ENCODE data around the gene PPP6R1. TPM values are rescaled to one million over a fixed set of nuclear protein-coding genes. Genes with fewer than 3 reads are reported as not detected.

Gene PPP6R1
- total RNA-seq, 2 donors from 2014 or later = 260 to 492 TPM

DNA sequence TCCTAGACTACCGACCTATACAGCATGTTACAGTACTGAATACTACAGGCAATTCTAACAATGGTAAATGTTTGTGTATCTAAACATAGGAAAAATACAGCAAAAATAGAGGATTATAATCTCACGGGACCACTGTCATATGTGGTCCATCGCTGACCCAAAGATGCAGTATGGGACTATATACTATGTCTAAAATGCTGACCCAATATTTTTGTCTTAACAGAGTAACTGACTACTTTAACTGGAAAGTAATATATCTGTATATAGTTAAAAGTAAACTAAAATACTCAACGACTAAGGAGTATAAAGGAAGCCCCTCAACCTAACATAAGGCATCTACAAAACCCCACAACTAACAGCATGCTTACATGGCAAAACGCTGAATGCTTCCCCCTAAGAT is 25.8 kb downstream of the PPP6R1 start:
- Mint-ChIP-seq H3K27ac (no peak overlapping the region), H3K4me1 (ENCODE audit: low read depth in 2 of 2) (peaks cover 8 to 14% of the 10 kb centered on the region in 2 donors), H3K4me3 (no peak overlapping the region), H3K27me3 (no peaks in the 10 kb centered on the region), H3K36me3 (peaks cover 30% of the 10 kb centered on the region), H3K9me3 (no peaks in the 10 kb centered on the region)
- no peak for ATAC-seq
- DNase-seq (ENCODE audit: low spot score) = peak; percentile 2

DNA sequence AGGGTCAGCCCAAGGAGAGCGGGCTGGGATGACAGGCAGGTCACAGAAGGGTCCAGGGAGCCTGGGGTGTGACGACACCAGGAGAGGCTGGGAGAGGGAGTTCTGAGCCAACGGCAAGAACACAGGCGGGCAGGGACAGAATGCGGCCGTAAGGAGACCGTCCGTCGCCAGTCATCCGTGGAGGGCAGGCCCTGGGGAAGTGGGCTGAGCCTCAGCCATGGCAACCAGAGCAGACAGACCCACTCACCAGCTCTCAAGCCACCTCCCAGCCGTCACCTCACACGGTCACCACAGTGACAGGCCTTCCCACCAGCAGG is 26.6 kb downstream of the PPP6R1 start:
- Mint-ChIP-seq H3K4me3 (no peak overlapping the region), H3K27me3 (no peaks in the 10 kb centered on the region), H3K4me1 (ENCODE audit: low read depth in 2 of 2) (peaks cover 8 to 14% of the 10 kb centered on the region in 2 donors), H3K27ac (no peak overlapping the region), H3K9me3 (no peaks in the 10 kb centered on the region), H3K36me3 (peaks cover 30% of the 10 kb centered on the region)
- DNase-seq (ENCODE audit: low spot score) (no peak), ATAC-seq (no peak)

DNA sequence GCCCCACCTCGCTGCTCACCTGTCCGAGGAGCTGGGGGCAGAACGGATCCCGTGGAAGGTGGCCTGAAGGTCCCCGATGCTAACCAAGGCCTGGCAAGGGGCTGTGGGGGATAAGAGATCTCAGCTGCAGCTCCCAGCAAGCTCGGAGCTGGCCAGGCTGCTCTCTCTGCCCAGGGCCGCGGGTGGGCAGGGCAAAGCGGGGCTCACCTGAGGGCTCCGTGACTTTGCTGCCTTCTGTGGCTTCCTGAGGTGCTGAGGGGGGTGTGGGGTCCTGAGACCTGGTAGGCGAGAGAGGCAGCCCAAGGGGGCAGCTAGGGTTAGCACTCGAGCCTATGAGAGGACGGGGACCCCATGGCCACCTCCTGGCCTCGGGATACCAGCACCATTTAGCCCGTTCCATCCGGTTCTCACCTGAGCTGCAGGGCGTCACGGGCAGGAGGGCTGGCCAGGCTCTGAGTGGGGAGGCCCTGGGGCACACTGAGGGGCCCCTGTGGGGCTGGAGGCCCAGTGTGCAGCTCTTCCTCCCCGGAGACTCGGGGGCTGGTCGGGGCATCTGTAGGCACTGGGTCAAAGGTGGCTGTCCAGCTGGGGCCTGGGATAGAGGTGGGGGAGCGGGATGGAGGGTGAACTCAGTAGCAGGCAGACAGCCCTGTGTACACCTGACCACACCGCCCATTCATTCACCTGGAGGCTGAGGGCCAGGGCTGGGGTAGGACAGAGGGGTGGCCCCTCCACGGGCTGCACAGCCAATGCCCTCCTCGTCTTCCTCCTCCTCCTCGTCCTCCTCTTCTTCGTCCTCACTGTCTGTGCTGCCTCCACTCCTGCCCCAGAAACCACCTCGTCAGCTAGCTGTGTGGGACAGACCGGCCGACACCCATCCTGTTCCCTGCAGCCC is 27.2 kb downstream of the PPP6R1 start:
- Mint-ChIP-seq H3K4me1 (ENCODE audit: low read depth in 2 of 2) (peaks cover 8 to 15% of the 10 kb centered on the region in 2 donors), H3K4me3 (no peak overlapping the region), H3K27ac (no peak overlapping the region), H3K36me3 (peaks cover 26% of the 10 kb centered on the region), H3K9me3 (no peaks in the 10 kb centered on the region), H3K27me3 (no peaks in the 10 kb centered on the region)
- ATAC-seq (no peak), DNase-seq (ENCODE audit: low spot score) (peak; percentile 39)

DNA sequence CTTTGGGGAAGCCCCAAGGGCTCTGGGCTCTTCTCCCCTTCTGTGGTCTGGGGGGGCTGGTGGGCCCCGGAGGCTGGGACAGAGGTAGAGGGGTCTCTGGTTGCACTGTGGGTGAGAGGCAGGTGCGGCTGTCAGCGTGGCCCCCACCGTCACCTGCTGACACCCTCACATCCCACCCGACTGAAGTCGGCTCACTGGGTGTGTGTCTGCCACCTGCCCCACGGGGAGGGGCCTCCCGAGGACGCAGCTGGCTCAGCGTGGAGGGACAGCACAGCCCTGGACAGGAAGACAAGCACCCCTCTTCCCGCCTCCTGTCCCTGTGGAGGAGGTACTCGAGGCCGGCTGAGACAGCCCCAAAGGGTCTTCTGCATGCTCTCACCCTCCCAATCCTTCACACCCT is 28.0 kb downstream of the PPP6R1 start:
- DNase-seq (ENCODE audit: low spot score) = peak; percentile 40
- H3K4me1 Mint-ChIP-seq (ENCODE audit: low read depth in 2 of 2) = peaks cover 8 to 14% of the 10 kb centered on the region in 2 donors
- H3K36me3 Mint-ChIP-seq = peaks cover 19% of the 10 kb centered on the region
- no peak for ATAC-seq
- no peaks in the 10 kb centered on the region for H3K9me3 Mint-ChIP-seq
- no peak overlapping the region for H3K27ac Mint-ChIP-seq
- no peak overlapping the region for H3K4me3 Mint-ChIP-seq
- no peaks in the 10 kb centered on the region for H3K27me3 Mint-ChIP-seq

DNA sequence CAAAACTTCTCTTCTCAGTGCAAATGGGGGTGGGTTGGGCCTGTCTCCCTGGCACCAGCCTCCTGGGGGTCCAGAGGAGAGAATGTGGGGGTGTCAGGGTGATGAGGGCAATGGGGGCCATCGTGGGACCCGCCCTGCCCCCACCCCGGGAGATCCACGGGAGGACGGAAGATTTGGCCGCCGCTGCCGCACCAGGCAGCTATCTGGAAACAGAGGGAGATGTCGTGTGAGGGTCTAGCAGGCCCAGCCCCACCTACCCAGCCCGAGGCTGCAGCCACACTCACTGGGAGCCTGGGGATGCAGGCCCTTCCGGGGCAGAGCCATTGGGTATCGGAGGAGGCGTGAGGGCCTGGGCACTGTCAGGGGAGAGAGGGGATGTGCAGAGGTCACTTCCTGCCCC is 28.5 kb downstream of the PPP6R1 start:
- ATAC-seq = no peak
- DNase-seq (ENCODE audit: low spot score) = peak; percentile 31
- peaks cover 8 to 18% of the 10 kb centered on the region in 2 donors for H3K4me1 Mint-ChIP-seq (ENCODE audit: low read depth in 2 of 2)
- no peak overlapping the region for H3K4me3 Mint-ChIP-seq
- no peak overlapping the region for H3K27ac Mint-ChIP-seq
- H3K27me3 Mint-ChIP-seq = no peaks in the 10 kb centered on the region
- H3K36me3 Mint-ChIP-seq = peaks cover 19% of the 10 kb centered on the region
- no peaks in the 10 kb centered on the region for H3K9me3 Mint-ChIP-seq

DNA sequence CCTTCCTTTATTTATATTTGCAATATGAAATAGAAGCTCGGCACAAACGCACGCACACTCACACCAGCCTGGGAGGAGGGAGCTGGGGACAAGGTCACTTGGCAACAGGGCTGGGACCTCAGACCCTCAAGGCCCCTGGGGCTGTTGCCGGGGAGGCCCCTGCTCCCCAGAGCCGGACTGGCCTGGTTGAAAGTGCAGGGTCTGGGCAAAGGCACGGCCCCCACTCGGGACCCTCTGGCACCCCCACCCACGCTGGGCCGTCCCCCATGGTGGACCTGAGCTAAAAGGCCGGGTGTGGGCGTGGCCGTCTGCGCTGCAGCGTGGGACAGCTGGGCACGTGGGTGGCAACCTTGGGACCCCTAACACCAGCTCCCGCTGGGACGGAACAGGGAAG is 29.0 kb downstream of the PPP6R1 start:
- H3K36me3 Mint-ChIP-seq = peaks cover 14% of the 10 kb centered on the region
- DNase-seq (ENCODE audit: low spot score) = peak; percentile 58
- ATAC-seq = no peak

DNA sequence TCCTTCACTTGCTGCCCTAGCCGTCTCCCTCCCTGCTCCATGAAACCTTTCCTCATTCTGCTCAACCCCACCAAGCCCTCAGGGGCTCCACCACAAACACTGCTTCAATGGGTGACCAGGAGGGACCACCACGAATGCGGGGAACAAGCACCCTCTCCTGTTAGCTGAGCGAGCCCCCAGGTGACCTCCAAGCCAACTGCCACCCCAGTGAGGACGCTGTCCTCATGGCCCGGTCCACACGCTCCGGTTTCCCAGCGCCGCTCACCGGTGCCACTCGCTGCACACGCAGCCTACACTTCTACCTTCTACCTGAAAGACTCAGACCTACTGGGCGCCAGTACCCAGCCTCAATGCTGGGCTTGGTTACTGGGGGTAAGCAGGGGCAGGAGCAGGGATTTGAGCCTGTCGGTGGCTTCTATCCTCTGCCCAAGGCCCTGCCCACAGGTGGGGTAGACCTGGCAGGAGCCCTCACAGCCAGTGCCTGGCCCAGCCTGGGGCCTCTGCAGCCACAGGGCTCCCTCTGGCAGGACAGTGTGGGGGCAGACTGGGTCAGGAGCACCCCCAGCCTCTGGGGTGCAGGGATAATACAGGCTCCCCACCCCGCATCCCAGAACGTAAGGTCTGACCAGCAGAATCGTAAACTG is 29.6 kb downstream of the PPP6R1 start:
- no peak overlapping the region for H3K4me3 Mint-ChIP-seq
- ATAC-seq (no peak), DNase-seq (ENCODE audit: low spot score) (no peak)
- H3K36me3 Mint-ChIP-seq = peaks cover 9% of the 10 kb centered on the region
- H3K27me3 Mint-ChIP-seq = no peaks in the 10 kb centered on the region
- H3K4me1 Mint-ChIP-seq (ENCODE audit: low read depth in 2 of 2) = peaks cover 3 to 12% of the 10 kb centered on the region in 2 donors
- peak overlapping the region in 1 of 2 donors; percentile 63 for H3K27ac Mint-ChIP-seq
- no peaks in the 10 kb centered on the region for H3K9me3 Mint-ChIP-seq

More for the DNA sequence above, 29.0 kb downstream of the PPP6R1 start:
- Mint-ChIP-seq H3K9me3 (no peaks in the 10 kb centered on the region), H3K4me1 (ENCODE audit: low read depth in 2 of 2) (peaks cover 8 to 16% of the 10 kb centered on the region in 2 donors), H3K4me3 (no peak overlapping the region), H3K27ac (no peak overlapping the region), H3K27me3 (no peaks in the 10 kb centered on the region)

DNA sequence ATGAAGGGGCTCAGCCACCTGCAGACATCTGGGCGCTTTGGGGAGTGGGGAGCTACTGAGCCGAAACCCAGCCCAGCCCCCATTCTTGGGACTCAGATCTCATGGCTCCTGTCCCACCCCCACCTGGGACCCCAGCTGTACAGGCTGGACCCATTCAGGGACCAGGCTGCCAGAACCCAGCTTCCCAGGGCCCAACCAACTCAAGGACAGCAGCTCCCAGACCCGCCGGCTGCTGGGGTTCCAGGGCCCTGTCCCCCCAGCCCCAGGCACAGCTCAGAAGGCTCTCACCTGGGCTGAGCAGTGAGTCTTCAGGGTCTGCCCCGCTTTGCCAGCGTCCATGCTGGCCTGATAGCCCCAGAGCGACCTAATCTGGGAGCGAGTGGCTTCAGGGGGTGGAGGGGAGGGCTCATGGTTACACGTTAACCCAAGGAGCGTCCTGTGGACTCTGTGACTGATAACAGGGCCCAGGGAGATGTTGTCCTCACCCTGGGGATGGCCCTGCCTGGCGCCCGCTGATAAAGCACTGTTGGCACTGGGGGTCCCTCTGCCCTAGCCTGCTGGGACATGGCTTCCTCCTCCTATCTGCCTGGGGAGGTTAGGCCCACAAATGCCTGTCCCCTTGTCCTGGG is 30.3 kb downstream of the PPP6R1 start, which contains the start of gene TMEM86B:
TSS of gene TMEM86B (minus strand) at position 361 of the 629 bp plus-strand sequence. CDS start at position 339, 22 bp downstream.
- Mint-ChIP-seq H3K27me3 (no peaks in the 10 kb centered on the region), H3K4me3 (no peak within 1 kb of the TSS), H3K4me1 (ENCODE audit: low read depth in 2 of 2) (peaks cover 0 to 8% of the 10 kb centered on the region in 2 donors), H3K27ac (peak within 1 kb of the TSS in 1 of 2 donors; percentile 63), H3K9me3 (no peaks in the 10 kb centered on the region), H3K36me3 (peaks cover 5% of the 10 kb centered on the region)
- DNase-seq (ENCODE audit: low spot score) (no peak), ATAC-seq (no peak)

DNA sequence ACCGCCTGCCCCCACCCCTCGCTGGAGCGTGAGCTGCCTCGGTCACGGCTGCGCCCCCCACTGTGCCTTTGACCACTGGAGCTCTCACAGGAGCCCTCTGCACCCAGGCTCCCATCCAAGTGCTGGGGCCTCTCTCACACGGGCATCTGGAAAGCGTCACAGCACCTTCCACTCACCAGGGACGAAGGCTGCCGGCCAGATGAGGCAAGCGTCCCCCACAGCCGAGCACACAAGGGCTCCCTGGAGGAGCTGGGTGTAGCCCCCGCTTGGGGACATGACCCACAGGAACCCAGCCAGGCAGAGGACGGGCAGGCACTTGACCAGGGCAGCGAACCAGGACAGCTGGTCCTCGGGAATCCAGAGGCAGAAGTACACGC is 30.8 kb downstream of the PPP6R1 start:
- no peaks in the 10 kb centered on the region for H3K36me3 Mint-ChIP-seq

DNA sequence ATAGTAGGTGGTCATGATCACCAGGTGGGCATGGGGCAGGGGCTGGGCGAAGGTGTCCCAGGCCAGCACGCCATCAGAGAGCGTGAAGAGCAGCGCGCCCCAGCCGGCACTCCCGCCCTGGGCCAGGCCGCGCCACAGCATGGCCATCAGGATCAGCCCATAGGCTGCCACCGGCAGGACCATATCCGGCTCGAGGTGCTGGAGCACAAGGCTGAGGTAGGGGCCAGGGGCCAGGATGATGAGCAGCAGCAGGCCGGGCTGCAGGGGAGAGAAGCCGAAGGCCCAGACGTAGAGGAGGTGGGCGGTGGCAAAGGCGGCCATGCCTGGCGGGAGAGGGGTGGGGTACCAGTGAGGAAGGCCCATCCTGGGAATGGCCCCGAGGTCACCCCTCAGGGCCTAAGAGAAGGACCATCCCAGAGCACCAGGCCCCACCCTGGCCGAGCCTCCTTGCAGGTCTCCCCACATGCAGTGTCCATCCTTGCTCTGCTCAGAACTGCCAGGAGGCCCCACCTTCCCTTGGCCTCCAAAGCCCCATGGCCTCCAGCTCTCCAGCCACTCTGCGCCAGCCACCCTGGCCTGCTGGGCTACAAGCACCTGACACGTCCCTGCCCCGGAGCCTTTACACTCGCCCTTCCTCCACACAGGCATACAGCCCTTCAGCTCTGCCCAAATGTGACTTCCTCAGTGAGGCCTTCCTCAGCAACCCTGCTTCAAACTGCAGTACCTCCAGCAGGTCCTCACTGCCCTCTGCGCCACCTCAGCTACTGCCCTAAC is 31.4 kb downstream of the PPP6R1 start:
- DNase-seq (ENCODE audit: low spot score) (no peak), ATAC-seq (no peak)
- H3K4me1 Mint-ChIP-seq (ENCODE audit: low read depth in 2 of 2) = peaks cover 0 to 8% of the 10 kb centered on the region in 2 donors
- no peaks in the 10 kb centered on the region for H3K27me3 Mint-ChIP-seq
- no peak overlapping the region for H3K4me3 Mint-ChIP-seq
- H3K27ac Mint-ChIP-seq = peak overlapping the region in 1 of 2 donors; percentile 61
- H3K36me3 Mint-ChIP-seq = no peaks in the 10 kb centered on the region
- no peaks in the 10 kb centered on the region for H3K9me3 Mint-ChIP-seq

More for the DNA sequence above, 30.8 kb downstream of the PPP6R1 start:
- Mint-ChIP-seq H3K27me3 (no peaks in the 10 kb centered on the region), H3K27ac (peak overlapping the region in 1 of 2 donors; percentile 61), H3K4me3 (no peak overlapping the region), H3K4me1 (ENCODE audit: low read depth in 2 of 2) (peaks cover 0 to 8% of the 10 kb centered on the region in 2 donors), H3K9me3 (no peaks in the 10 kb centered on the region)
- no peak for DNase-seq (ENCODE audit: low spot score)
- no peak for ATAC-seq

DNA sequence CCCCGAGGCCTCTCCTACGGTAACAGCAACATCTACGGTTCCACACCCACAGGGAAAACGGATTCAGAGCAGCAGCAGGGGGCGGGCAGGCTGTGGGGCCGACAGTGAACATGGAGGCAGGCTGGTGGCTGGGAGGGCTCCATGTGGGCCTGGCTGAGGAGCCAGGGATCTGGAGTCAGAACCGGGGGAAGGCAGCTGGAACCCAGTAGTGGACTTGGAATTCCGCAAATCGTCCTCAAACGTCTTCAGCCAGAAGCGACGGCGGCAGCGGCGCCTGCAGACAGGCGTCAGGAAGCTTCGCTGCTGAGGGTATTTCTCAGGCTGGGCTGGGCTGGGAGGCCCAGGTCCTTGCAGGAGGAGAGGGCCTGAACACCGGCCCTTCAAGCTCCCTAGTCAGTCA is 32.0 kb downstream of the PPP6R1 start:
- no peak for ATAC-seq
- Mint-ChIP-seq H3K36me3 (no peaks in the 10 kb centered on the region), H3K4me1 (ENCODE audit: low read depth in 2 of 2) (peaks cover 0 to 8% of the 10 kb centered on the region in 2 donors), H3K9me3 (no peaks in the 10 kb centered on the region), H3K4me3 (no peak overlapping the region), H3K27ac (no peak overlapping the region), H3K27me3 (no peaks in the 10 kb centered on the region)
- DNase-seq (ENCODE audit: low spot score) = no peak

DNA sequence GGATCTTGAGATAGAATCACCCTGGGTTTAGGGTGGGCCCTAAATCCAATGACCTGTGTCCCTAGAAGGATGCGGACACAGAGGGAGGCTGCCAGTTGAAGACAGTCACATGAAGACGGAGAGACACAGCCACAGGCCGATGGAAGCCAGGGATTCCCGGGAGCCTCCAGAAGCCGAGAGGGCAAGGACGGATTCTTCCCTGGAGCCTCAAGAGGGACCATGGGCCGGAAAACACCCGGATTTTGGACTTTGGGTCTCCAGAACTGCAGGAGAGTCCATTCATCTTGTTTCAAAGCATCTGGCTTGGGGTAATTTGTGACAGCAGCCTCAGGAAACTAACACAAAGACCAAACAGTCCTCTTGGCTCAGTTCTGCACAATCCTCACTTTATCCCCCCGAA is 32.5 kb downstream of the PPP6R1 start:
- H3K27ac Mint-ChIP-seq = peak overlapping the region in 1 of 2 donors; percentile 34
- H3K4me1 Mint-ChIP-seq (ENCODE audit: low read depth in 2 of 2) = peaks cover 0 to 11% of the 10 kb centered on the region in 2 donors
- peaks cover 5% of the 10 kb centered on the region for H3K36me3 Mint-ChIP-seq
- H3K4me3 Mint-ChIP-seq = no peak overlapping the region
- H3K9me3 Mint-ChIP-seq = no peaks in the 10 kb centered on the region
- no peak for ATAC-seq
- no peaks in the 10 kb centered on the region for H3K27me3 Mint-ChIP-seq
- no peak for DNase-seq (ENCODE audit: low spot score)

DNA sequence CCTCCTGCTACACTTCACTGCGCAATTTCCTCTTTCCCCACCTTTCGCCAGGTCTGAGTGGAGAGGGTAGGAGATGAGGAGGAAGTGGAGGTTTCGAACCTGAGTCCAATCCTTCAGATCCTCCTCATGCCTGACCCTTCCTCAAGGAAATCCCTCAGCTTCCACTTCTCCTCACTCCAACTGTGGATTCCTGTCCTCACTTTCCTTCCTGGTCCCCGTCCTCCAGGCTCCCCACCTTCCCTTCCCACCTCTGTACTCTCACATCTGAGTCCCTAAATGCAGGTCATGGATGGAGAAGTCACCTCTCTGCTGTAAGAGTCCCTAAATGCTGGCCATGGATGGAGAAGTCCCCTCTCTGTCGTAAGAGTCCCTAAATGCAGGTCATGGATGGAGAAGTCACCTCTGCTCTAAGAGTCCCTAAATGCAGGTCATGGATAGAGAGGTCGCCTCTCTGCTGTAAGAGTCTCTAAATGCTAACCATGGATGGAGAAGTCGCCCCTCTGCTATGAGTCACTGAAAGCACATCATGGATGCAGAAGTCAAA is 33.3 kb downstream of the PPP6R1 start:
- DNase-seq (ENCODE audit: low spot score) = no peak
- peaks cover 11% of the 10 kb centered on the region for H3K36me3 Mint-ChIP-seq
- H3K4me1 Mint-ChIP-seq (ENCODE audit: low read depth in 2 of 2) = peaks cover 0 to 12% of the 10 kb centered on the region in 2 donors
- ATAC-seq = no peak
- no peaks in the 10 kb centered on the region for H3K9me3 Mint-ChIP-seq
- peak overlapping the region; percentile 12 to 34 for H3K27ac Mint-ChIP-seq
- no peak overlapping the region for H3K4me3 Mint-ChIP-seq
- H3K27me3 Mint-ChIP-seq = no peaks in the 10 kb centered on the region

Measured in natural killer cell treated with Interleukin-12 subunit alpha and Interleukin-12 subunit beta and Interleukin-15 and Interleukin-18, amount 100 ng/mL, for 72 hours (primary cell).